Motor neuron (in vitro differentiated cells): Measurements from ENCODE around the gene SMAD4. TPM values are rescaled to one million over a fixed set of nuclear protein-coding genes. Genes with fewer than 3 reads are reported as not detected.
A peak's percentile ranks its signal among the peaks of the same experiment; 100 is the strongest.

Experiments
- ATAC-seq, 8 experiments: fragments of 200-7000 bp; cut with Tn5 transposase; replicated peaks in 6 of 8; 2 replicates each; pipeline ENCODE4 v1.8.0; 2021; ENCODE audit warnings: mild to moderate bottlenecking in 8 of 8, moderate library complexity in 8 of 8
- H3K27ac ChIP-seq, 2 donors: fragments of 250-450 bp; sonication (Bioruptor Pico); 2 replicates each; pipeline ENCODE4 v1.9.0; 2021; ENCODE audit warnings: antibody characterized with exemption in 2 of 2, mild to moderate bottlenecking in 2 of 2, moderate library complexity in 1 of 2
- H3K4me1 ChIP-seq, 2 donors: fragments of 250-450 bp; sonication (Bioruptor Pico); replicated peaks in 1 of 2; 2 replicates each; pipeline ENCODE4 v1.6.1; 2021; ENCODE audit warnings: antibody characterized with exemption in 2 of 2, mild to moderate bottlenecking in 2 of 2, moderate library complexity in 1 of 2
- H3K4me3 ChIP-seq, 5 donors: fragments of 250-450 bp; sonication (Bioruptor Pico); 2 replicates each; pipeline ENCODE4 v1.9.0; 2021; ENCODE audit warnings: antibody characterized with exemption in 5 of 5, mild to moderate bottlenecking in 5 of 5, moderate library complexity in 4 of 5
- WGBS, 10 experiments: fragments of 450-650 bp; shearing (Covaris generic); methylation state at CpG; one replicate each; pipeline ENCODE4 v1.0.0; 2022; 5-methylcytosine and 5-hydroxymethylcytosine counted together
- in situ Hi-C, 9 experiments: fragments of 400-800 bp; cut with MboI; loops; one replicate each; pipeline ENCODE4 v1.15.0; 2021; ENCODE audit warnings: low sequenced_read_pairs in 9 of 9, low pct_unique_long_range_greater_than_20kb in 2 of 9; ENCODE audit not compliant: unreplicated experiment in 9 of 9
- total RNA-seq, 8 experiments: library from RNA; unstranded; fragments of 300-600 nt; gene quantifications; 2 replicates each; pipeline versions ENCODE4 v1.2.3 to v1.2.4, GENCODE V29; 2022

SMAD4 gene
- total RNA-seq, 8 experiments from 2014 or later: 29.6 to 72.7 (median 50.5) TPM

- in situ Hi-C loops: no loop called here
- WGBS, 10 experiments: 31 to 100% (median 74%) methylated on average over 1 to 8 of the region's 13 CpGs
- Histone ChIP-seq H3K27ac (no peak overlapping the region), H3K4me1 (no peaks in the 10 kb centered on the region), H3K4me3 (no peak overlapping the region)
- ATAC-seq: no peak
These were observed 22.8 kb upstream of the SMAD4 start for GRCh38 chr18:51006948-51007789.

DNA sequence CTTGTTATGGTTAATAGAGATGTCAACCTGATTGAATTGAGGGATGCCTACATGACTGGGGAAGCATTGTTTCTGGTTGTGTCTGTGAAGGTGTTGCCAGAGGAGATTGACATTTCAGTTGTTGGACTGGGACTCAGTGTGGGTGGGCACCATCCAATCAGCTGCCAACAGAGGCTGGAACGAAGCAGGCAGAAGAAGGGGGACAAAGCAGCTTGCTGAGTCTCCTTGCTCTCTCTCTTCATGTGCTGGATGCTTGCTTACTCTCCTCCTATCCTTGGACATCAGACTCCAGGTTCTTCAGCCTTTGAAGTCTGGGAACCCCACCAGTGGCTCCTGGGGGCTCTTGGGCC lies 22.2 kb upstream of the SMAD4 start:
- H3K27ac ChIP-seq: no peak overlapping the region
- in situ Hi-C loops: no loop called here
- H3K4me1 ChIP-seq: no peaks in the 10 kb centered on the region
- H3K4me3 ChIP-seq: no peak overlapping the region
- WGBS, 10 experiments: 0 to 86% (median 29%) methylated on average over 1 of the region's 1 CpG; no CpG with 5 or more reads in 5 of the 10 experiments
- no peak for ATAC-seq

DNA sequence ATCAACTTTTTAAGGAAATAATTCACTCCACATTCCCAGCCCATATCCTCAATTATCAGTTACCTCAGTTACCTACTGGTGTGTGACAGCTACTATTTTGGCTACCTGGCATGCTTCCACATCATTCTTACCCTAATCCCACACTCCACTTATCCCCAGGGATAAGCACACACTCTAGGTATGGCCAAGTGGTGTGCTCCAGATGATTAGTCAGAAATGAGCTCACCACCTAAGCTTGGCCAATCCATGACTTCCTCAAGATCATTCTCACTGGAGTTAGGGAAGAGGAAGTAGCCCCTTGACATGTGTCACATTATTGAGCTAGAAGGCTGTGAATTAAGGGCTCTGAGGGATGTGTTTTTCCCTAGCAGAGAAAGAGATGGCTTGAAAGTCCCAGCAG lies 20.9 kb upstream of the SMAD4 start:
- H3K4me1 ChIP-seq: no peaks in the 10 kb centered on the region
- H3K27ac ChIP-seq: no peak overlapping the region
- peak in 2 of 8 experiments; percentile 30 to 43 for ATAC-seq
- H3K4me3 ChIP-seq: no peak overlapping the region
- in situ Hi-C loops: no loop called here

GRCh38 chr18:51010218-51010617 lies 19.8 kb upstream of the SMAD4 start:
- Histone ChIP-seq H3K4me3 (no peak overlapping the region), H3K27ac (no peak overlapping the region), H3K4me1 (no peaks in the 10 kb centered on the region)
- no peak for ATAC-seq
- in situ Hi-C loops: no loop called here

- WGBS, 10 experiments: 45 to 100% (median 79%) methylated on average over 1 to 3 of the region's 3 CpGs; no CpG with 5 or more reads in 1 of the 10 experiments
- in situ Hi-C loops: no loop called here
- H3K27ac ChIP-seq: no peak overlapping the region
- ATAC-seq: no peak
- no peak overlapping the region for H3K4me3 ChIP-seq
- H3K4me1 ChIP-seq: no peaks in the 10 kb centered on the region
These were observed 18.3 kb upstream of the SMAD4 start for GRCh38 chr18:51011709-51012108.

DNA sequence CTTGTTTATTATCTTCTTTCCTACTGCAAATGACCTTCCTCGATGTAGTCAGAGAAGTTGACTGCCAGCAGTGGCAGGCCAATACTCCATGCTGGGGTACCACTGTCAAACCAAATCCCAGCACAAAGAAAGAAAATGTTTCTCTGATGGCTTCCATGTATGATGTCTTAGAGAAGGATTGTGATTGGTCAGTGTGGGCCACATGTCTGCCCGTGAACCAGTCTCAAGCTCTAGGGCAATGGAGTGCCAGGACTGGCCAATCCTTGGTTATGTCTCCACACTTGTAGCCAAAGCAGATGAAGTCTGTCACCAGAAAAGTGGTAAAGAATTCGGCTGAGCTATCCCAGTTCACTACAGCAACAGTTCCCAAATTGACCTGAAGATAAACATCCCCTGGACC lies 17.6 kb upstream of the SMAD4 start:
- no peak for ATAC-seq
- no peak overlapping the region for H3K27ac ChIP-seq
- WGBS, 10 experiments: 43 to 100% (median 80%) methylated on average over 1 to 3 of the region's 3 CpGs; no CpG with 5 or more reads in 3 of the 10 experiments
- no peak overlapping the region for H3K4me3 ChIP-seq
- H3K4me1 ChIP-seq: peaks cover 2 to 4% of the 10 kb centered on the region in 2 donors
- in situ Hi-C loops: no loop called here

DNA sequence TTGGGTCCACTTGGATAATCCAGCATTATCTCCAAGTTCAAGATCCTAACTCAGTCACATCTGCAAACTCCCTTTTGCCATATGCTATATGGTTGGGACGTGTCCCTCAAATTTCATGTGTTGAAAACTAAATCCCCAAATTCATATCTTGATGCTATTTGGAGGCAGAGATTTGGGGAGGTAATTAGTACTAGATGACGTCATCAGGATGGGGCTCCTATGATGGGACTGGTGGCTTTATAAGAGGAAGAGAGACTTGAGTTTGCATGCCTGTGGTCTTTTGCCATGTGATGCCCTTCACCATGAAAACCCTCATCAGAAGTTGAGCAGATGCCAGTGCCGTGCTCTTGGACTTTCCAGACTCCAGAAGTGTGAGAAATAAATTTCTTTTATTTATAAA lies 16.8 kb upstream of the SMAD4 start:
- WGBS, 10 experiments: 44 to 100% (median 84%) methylated on average over 1 to 3 of the region's 3 CpGs; no CpG with 5 or more reads in 2 of the 10 experiments
- in situ Hi-C loops: no loop called here

DNA sequence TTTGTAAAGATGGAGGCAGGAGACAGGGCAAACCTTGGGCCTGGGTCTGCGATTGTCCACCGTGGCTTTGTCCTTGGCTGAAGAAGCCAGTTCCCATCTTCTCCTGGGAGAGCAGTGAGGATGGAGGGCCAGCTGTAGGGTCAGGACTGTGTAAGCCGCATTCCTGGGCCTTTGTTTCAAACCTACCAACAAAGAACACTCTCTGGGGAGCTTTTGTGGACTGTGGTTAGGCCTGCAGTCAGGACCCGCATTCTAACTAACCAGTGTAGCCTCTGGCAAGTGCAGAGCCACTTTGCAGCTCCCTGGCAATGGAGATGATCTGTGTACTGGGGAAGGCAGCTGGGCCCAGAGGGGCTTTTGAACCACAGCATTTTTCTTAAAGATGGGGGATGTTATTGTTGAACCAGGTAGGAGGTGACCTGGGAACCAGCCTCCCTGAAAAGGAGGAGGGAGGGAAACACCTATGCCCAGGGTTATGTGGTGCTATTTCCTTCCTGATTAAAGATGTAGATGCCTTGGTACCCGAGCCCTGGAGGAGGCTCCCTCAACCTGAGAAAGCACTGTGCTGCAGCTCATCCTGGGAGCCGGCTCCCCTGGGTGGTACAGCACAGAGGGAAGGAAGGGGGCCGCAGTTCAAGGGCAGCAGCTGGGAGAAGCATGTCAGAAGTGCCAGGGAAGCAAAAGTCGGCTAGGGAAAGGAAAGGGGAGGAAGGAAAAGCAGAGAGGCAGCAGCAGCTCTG lies 12.7 kb upstream of the SMAD4 start:
- no peak overlapping the region for H3K27ac ChIP-seq
- ATAC-seq: peak in 5 of 8 experiments; percentile 72 to 99 (median 86)
- 0 to 78% (median 45%) methylated on average over 1 to 4 of the region's 8 CpGs; no CpG with 5 or more reads in 3 of the 10 experiments for WGBS, 10 experiments

More for the DNA sequence above, 16.8 kb upstream of the SMAD4 start:
- Histone ChIP-seq H3K4me3 (no peak overlapping the region), H3K27ac (no peak overlapping the region), H3K4me1 (peaks cover 4 to 8% of the 10 kb centered on the region in 2 donors)
- no peak for ATAC-seq

DNA sequence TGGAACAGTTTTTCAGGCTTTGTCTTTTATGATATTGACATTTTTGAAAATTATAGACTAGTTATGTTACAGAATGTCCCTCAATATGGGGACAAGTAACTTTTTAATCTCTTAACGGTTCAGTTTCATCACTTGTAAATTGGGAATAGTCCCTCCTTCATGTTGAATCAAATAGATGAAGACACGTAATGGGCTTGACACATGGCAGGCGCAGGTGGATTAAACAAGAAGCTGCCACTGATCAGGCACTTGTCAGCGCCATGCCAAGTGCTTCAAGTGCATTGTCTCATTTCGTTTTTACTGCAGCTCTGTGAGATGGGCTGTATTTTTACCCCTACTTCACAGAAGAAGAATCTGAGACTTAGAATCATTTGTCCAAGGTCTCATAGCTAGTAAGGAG lies 9.5 kb upstream of the SMAD4 start:
- Histone ChIP-seq H3K4me3 (no peak overlapping the region), H3K27ac (no peak overlapping the region), H3K4me1 (peaks cover 4 to 8% of the 10 kb centered on the region in 2 donors)
- ATAC-seq: no peak
- WGBS, 10 experiments: 52 to 91% (median 84%) methylated on average over 1 to 5 of the region's 5 CpGs
- in situ Hi-C loops: no loop called here

More for the DNA sequence above, 12.7 kb upstream of the SMAD4 start:
- H3K4me3 ChIP-seq: no peak overlapping the region
- peaks cover 4 to 8% of the 10 kb centered on the region in 2 donors for H3K4me1 ChIP-seq
- in situ Hi-C loops: no loop called here

GRCh38 chr18:51021226-51021965 lies 8.6 kb upstream of the SMAD4 start:
- ATAC-seq: no peak
- no peak overlapping the region for H3K4me3 ChIP-seq
- peaks cover 4 to 8% of the 10 kb centered on the region in 2 donors for H3K4me1 ChIP-seq
- in situ Hi-C loops: no loop called here
- 0 to 98% (median 92%) methylated on average over 1 to 4 of the region's 5 CpGs; no CpG with 5 or more reads in 2 of the 10 experiments for WGBS, 10 experiments
- no peak overlapping the region for H3K27ac ChIP-seq

DNA sequence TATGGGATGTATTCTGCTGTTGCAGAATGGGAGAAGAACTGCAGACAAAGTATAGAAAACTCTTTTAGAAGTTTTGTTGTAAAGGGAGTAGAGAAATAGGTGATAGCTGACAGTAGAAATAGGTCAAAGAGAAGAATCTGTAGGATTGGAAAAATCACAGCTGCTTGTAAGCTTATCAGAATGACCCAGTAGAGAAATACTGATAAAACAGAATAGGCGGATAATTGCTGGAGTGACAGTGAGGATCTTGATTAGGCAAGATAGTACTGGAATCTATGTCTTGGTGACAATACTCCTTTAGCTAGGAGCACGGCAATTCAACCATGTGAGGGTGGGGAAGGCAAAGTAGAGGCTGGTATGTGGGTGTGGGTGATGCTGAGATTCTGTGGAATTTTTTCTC lies 4.5 kb upstream of the SMAD4 start:
- Histone ChIP-seq H3K4me1 (peaks cover 9 to 11% of the 10 kb centered on the region in 2 donors), H3K4me3 (no peak overlapping the region), H3K27ac (no peak overlapping the region)
- in situ Hi-C loops: loop anchor here in 3 of 9 experiments (25.0 kb wide), 2 partner anchors 188 to 213 kb away; partner anchors contain the start of gene MRO (in 1 of the 3)
- 93 to 100% (median 100%) methylated on average over 1 to 2 of the region's 2 CpGs; no CpG with 5 or more reads in 1 of the 10 experiments for WGBS, 10 experiments
- no peak for ATAC-seq

DNA sequence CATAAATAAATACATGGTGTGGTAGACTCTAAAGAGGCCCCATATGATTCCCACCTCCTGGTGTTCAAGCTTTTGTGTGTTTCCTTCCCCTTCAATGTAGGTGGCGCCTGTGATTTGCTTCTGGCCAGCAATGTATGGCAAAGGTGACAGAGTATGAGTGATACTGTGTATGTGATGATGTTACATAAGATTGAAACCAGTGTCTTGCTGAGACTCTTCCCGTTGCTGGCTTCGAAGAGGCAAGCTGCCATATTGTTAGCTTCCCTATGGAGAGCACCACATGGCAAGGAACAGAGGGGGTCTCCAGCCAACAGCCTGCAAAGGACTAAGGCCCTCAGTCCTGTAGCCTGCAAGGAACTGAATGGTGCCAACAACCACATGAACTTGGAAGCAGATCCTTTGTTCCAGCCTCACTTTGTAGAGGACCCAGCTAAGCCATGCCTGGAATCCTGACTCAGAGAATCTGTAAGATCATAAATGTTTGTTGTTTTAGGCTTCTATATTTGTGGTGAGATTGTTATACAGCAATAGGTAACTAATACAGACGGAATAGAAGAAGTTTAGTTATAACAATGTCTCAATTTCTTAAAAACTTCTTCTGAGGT lies 1.7 kb upstream of the SMAD4 start:
- Histone ChIP-seq H3K27ac (no peak overlapping the region), H3K4me3 (no peak overlapping the region), H3K4me1 (peaks cover 14 to 16% of the 10 kb centered on the region in 2 donors)
- no peak for ATAC-seq
- 65 to 100% (median 94%) methylated on average over 1 to 4 of the region's 4 CpGs for WGBS, 10 experiments
- in situ Hi-C loops: loop anchor here in 3 of 9 experiments (25.0 kb wide), 2 partner anchors 191 to 216 kb away; partner anchors contain the start of gene MRO (in 1 of the 3)
